Skeletal muscle tissue (tissue), 4 donors: Measurements from ENCODE around the gene ZNF677. TPM values are rescaled to one million over a fixed set of nuclear protein-coding genes. Genes with fewer than 3 reads are reported as not detected.
"Not testable (repeated sequence)": the region's sequence is repeated elsewhere in the genome, so short reads cannot be mapped to it uniquely, and the experiment has no call there.

Experiments
- H3K27ac ChIP-seq: one replicate; pipeline ENCODE4 v1.7.0; 2013; ENCODE audit warnings: mild to moderate bottlenecking, low read depth, low read length, inconsistent platforms
- H3K27me3 ChIP-seq, 3 donors: one replicate each; pipeline ENCODE4 v1.7.0; 2013; ENCODE audit warnings: low read length in 3 of 3; ENCODE audit not compliant: control insufficient read depth in 3 of 3, insufficient read depth in 3 of 3
- H3K36me3 ChIP-seq, 3 donors: one replicate each; pipeline ENCODE4 v1.7.0; 2013; ENCODE audit warnings: low read length in 3 of 3; ENCODE audit not compliant: control insufficient read depth in 3 of 3, insufficient read depth in 3 of 3
- H3K4me1 ChIP-seq, 3 donors: one replicate each; pipeline ENCODE4 v1.7.0; 2013; ENCODE audit warnings: low read length in 3 of 3, mild to moderate bottlenecking in 3 of 3; ENCODE audit not compliant: control insufficient read depth in 3 of 3, insufficient read depth in 3 of 3
- H3K4me3 ChIP-seq, 3 donors: one replicate each; pipeline ENCODE4 v1.7.0; 2013; ENCODE audit warnings: low read length in 3 of 3
- H3K9ac ChIP-seq, 3 donors: one replicate each; pipeline ENCODE4 v1.7.0; 2013; ENCODE audit warnings: low read length in 3 of 3, mild to moderate bottlenecking in 3 of 3, moderate library complexity in 2 of 3, low read depth in 1 of 3
- H3K9me3 ChIP-seq, 3 donors: one replicate each; pipeline ENCODE4 v1.7.0; 2013; ENCODE audit warnings: low read length in 3 of 3; ENCODE audit not compliant: control insufficient read depth in 3 of 3
- total RNA-seq: library from RNA; depleted of rRNA; stranded (reverse); fragments of >200 nt; gene quantifications from one replicate; pipeline ENCODE4 v1.2.3, GENCODE V29; 2014
- donor health status: Osteomylitis.

ZNF677 gene
- total RNA-seq, 1 donor from 2014 or later, result 18.8 TPM

DNA sequence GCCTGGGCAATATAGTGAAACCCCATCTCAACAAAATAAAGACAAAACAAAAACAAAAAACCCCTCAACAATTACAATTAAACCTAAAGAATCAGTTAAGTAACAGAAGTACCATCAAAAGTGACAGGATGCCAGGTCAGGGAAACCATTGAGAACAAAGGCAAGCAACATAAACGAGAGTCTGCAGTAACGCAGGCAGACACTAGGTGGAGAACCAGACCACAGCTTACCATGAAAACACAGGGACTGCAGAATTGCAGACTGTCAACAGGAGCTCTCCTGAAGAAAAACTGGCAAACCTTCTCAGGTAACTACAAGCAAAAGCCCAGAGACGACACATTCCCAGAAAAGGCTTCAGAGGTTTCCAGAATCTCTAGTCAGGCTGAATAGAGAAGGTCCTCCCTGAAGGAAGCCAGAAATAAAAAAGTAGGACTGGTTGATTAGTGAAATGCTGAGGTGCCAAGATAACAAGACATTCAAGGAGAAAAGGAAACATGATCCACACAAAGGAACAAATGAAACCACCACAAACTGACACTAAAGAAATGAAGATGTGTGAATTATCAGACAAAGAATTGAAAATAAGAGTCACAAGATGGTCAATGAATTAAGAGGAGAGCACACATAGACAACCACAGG, 59.3 kb downstream of the ZNF677 start:
- H3K9ac ChIP-seq, result no peak overlapping the region
- H3K9me3 ChIP-seq, result peaks cover 4 to 8% (median 4%) of the 10 kb centered on the region in 3 donors
- peaks cover 2 to 7% (median 3%) of the 10 kb centered on the region in 3 donors for H3K4me1 ChIP-seq
- H3K27me3 ChIP-seq, result no peaks in the 10 kb centered on the region
- H3K4me3 ChIP-seq, result no peak overlapping the region
- no peak overlapping the region for H3K27ac ChIP-seq
- peaks cover under 1 to 5% (median 3%) of the 10 kb centered on the region in 3 donors for H3K36me3 ChIP-seq

DNA sequence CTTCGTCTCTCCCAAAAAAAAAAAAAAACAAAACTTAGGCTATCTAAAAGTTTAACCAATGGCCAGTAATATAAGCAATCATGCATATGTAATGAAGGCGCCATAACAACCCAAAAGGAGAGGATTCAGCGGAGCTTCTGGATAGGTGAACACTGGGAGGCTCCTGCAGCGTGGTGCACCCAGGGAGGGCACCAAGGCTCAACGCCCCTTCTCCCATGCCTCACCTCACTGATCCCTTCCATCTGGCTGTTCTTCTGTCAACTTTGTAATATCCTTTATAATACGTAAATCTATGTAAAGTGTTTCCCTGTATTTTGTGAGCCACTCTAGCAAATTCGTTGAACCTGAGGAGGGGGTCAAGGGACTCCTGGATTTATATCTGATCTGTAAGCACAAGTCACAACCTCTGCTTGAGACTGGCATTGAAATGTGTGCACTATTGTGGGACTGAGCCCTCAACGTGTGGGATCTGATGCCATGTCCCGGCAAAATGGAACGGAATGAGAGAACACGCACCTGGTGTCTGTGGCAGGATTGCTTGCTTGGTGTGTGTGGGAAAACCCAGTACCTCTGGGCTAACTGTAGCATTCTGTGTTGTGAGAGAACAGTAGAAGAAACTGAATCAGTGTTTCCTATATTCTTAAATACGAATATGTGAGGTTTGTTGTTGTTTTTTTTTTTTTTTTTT, 61.0 kb downstream of the ZNF677 start:
- Histone ChIP-seq H3K27ac (no peak overlapping the region), H3K4me1 (peaks cover 2 to 7% (median 3%) of the 10 kb centered on the region in 3 donors), H3K4me3 (peak overlapping the region; percentile 54 to 89 (median 77)), H3K27me3 (no peaks in the 10 kb centered on the region), H3K36me3 (peaks cover 0 to 3% (median 2%) of the 10 kb centered on the region in 3 donors), H3K9me3 (peaks cover 0 to 4% (median 3%) of the 10 kb centered on the region in 3 donors), H3K9ac (no peak overlapping the region)

DNA sequence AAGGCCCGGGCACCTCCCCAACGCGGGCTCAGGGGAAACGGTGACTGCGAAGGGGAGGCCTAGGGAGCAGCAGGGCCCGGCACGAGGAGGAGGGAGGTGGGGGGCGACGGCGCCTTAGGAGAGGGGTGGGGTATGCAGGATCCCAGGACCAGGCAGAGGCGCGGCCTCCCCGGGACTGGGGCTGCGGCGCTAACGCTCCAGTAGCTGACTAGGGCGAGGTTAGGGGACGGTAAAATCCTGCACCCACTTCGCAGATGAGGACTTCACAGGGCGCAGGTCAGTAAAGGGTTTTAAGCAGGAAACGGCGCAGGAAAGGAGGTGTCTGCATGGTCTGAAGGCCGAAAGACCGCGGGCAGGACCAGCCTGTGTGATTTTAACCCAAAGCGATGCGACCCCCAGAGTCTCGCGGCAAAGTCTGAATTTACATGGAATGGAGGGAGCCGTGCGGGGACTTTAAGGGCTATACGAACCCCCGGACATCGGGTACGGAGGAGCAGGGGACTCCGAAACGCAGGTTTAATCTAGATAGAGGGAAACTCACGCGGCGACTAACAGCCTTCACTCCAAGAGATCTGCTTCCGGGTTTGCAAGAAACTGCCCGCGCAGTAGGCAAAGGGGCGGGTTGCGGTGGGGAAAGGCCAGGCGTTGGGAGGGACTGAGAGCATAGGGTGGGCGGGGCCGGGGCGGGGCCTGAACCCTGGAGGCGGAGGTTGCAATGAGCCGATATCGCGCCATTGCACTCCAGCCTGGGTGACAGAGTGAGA, 61.7 kb downstream of the ZNF677 start, which contains the start of gene ZNF665:
TSS of gene ZNF665 (minus strand) at position 588 of the 764 bp plus-strand sequence. CDS start 10,460 bp downstream, outside the sequence.
- Histone ChIP-seq H3K36me3 (peaks cover 0 to 3% (median 2%) of the 10 kb centered on the region in 3 donors), H3K9ac (peak within 1 kb of the TSS; percentile 75 to 83 (median 77)), H3K4me1 (peaks cover 2 to 7% (median 3%) of the 10 kb centered on the region in 3 donors), H3K27me3 (no peaks in the 10 kb centered on the region), H3K4me3 (peak within 1 kb of the TSS; percentile 73 to 89 (median 77)), H3K27ac (peak within 1 kb of the TSS; percentile 40), H3K9me3 (peaks cover 0 to 4% (median 3%) of the 10 kb centered on the region in 3 donors)

DNA sequence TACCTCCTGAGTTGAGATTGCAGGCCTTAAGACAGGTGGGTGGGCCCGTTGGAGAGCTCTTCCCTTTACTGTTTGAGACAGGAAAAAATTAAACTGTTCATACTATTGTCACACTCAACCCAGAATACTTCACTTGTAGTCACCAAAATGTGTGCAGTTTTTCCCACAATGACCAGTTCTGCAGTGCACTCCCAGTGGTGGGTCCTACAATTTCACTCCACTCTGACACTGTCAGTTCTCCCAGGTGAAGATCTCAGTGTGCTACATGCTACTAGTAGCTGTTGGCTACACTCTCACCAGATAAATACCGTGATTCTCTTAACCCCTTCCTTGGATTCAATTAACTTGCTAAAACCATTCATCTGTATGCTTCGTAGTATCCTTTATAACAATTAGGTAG, 64.4 kb downstream of the ZNF677 start:
- peaks cover 0 to 4% (median 2%) of the 10 kb centered on the region in 3 donors for H3K4me1 ChIP-seq
- H3K27me3 ChIP-seq, result no peaks in the 10 kb centered on the region
- no peak overlapping the region for H3K4me3 ChIP-seq
- H3K9ac ChIP-seq, result no peak overlapping the region
- H3K36me3 ChIP-seq, result peaks cover 0 to 3% (median 2%) of the 10 kb centered on the region in 3 donors
- no peak overlapping the region for H3K27ac ChIP-seq
- H3K9me3 ChIP-seq, result no peaks in the 10 kb centered on the region

DNA sequence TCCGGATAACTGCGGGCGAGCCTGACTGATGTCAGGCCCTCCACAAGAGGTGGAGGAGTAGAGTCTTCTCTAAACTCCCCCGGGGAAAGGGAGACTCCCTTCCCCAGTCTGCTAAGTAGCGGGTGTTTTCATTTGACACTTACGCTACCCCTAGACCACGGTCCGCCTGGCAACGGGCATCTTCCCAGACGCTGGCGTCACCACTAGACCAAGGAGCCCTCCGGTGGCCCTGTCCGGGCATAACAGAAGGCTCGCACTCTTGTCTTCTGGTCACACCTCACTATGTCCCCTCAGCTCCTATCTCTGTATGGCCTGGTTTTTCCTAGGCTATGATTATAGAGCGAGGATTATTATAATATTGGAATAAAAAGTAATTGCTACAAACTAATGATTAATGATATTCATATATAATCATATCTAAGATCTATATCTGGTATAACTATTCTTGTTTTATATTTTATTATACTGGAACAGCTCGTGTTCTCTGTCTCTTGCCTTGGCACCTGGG, 64.9 kb downstream of the ZNF677 start:
- H3K4me1 ChIP-seq, H3K4me3 ChIP-seq, H3K9me3 ChIP-seq, H3K27me3 ChIP-seq, H3K27ac ChIP-seq, H3K36me3 ChIP-seq, H3K9ac ChIP-seq: not testable (repeated sequence)

Other genes with a start within 250 kb of the ZNF677 start
- not detected for gene ERVV-1, start 241.0 kb downstream of the ZNF677 start, total RNA-seq
- gene ERVV-2, start 210.1 kb downstream of the ZNF677 start, total RNA-seq, result not detected
- gene ZNF160, start 151.5 kb downstream of the ZNF677 start, total RNA-seq, result 20.9 TPM
- gene ZNF415, start 122.0 kb downstream of the ZNF677 start, total RNA-seq, result 3.7 TPM
- 6.8 TPM for gene ZNF347, start 95.8 kb downstream of the ZNF677 start, total RNA-seq
- 2.1 TPM for gene ZNF665, start 61.5 kb downstream of the ZNF677 start, total RNA-seq
- gene VN1R2, start 3.4 kb upstream of the ZNF677 start, total RNA-seq, result not detected
- not detected for gene VN1R4, start 12.8 kb upstream of the ZNF677 start, total RNA-seq
- 3.7 TPM for gene ZNF845, start 78.9 kb upstream of the ZNF677 start, total RNA-seq
- 7.8 TPM for gene ZNF525, start 110.8 kb upstream of the ZNF677 start, total RNA-seq
- gene ZNF765, start 140.3 kb upstream of the ZNF677 start, total RNA-seq, result 13.0 TPM
- gene ZNF761, start 177.1 kb upstream of the ZNF677 start, total RNA-seq, result 4.2 TPM
- gene ZNF813, start 212.9 kb upstream of the ZNF677 start, total RNA-seq, result 3.1 TPM